ENCODE data around the gene LPO.

Gene LPO

DNA sequence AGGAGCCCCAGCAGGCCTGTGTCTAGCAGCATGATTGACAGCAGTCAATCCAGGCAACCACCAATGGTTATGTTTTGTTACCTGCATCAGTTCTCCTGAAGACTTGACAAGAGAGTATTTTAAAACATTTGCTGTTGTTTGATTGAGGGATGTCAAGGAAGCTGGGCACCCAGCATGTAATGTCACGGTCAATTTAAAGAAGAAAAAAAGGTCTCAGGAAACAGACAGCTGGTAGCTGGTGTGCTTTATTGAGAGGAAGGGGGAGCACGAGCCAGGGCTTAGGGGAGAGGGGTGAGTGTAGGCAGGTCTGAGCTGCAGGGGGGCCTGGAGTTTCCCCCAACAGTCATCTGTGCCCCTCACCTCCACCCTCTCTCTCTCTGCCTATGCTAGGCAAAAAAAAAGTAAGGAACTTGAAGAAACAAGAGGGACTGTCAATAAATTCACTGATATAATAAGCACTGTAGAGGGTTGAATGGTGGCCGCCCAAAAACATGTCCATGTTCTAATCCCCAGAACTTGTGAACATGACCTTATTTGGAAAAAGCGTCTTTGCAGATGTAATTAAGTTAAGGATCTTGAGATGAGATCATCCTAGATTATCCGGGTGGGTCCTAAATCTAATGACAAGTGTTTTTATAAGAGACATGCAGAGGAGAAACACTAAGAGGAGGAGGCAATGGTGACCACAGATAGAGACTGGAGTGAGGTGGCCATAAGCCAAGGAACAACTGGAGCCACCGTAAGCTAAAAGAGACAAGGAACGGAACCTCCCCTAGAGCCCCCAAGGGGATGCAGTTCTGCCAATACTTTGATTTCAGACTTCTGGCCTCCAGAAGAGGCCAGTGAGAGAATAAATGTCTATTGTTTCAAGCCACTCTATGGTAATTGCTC is 75.7 kb downstream of the LPO start:
- Histone ChIP-seq H3K36me3 (ENCODE audit: insufficient read depth, low read length) (no peaks in the 10 kb centered on the region), H3K27ac (ENCODE audit: low read depth, low read length) (no peak overlapping the region)
- 90% methylated on average over 7 of the region's 7 CpGs for WGBS

DNA sequence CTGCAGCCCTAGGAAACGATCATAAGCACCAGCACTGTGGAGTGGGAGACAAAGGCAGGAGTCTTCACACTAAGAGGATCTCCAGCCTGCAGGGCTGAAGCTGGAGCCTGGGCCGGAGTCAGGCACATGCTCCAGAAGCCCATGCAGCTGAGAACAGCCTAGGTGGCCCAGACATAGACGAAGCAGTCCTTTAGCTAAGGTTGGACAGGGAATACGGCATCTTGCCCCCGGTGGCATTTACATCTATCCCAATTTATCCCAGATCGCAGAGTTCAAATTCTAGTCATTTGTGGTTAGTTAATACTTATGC is 76.3 kb downstream of the LPO start:
- no peaks in the 10 kb centered on the region for H3K27me3 ChIP-seq (ENCODE audit: insufficient read depth, low read length)
- H3K36me3 ChIP-seq (ENCODE audit: insufficient read depth, low read length), result no peaks in the 10 kb centered on the region
- no peak overlapping the region for H3K27ac ChIP-seq (ENCODE audit: low read depth, low read length)
- no peaks in the 10 kb centered on the region for H3K9me3 ChIP-seq (ENCODE audit: insufficient read depth, low read depth, low read length)
- WGBS, result 94% methylated on average over 5 of the region's 6 CpGs
- H3K4me3 ChIP-seq (ENCODE audit: low read length), result no peak overlapping the region
- H3K9ac ChIP-seq (ENCODE audit: low read depth, low read length), result no peak overlapping the region
- H3K4me1 ChIP-seq (ENCODE audit: insufficient read depth, low read length), result no peaks in the 10 kb centered on the region; the same call in 1 of the 2 replicates

More for the DNA sequence above, 75.7 kb downstream of the LPO start:
- H3K9me3 ChIP-seq (ENCODE audit: insufficient read depth, low read depth, low read length), result no peaks in the 10 kb centered on the region
- H3K27me3 ChIP-seq (ENCODE audit: insufficient read depth, low read length), result no peaks in the 10 kb centered on the region
- no peaks in the 10 kb centered on the region; the same call in 1 of the 2 replicates for H3K4me1 ChIP-seq (ENCODE audit: insufficient read depth, low read length)
- no peak overlapping the region for H3K9ac ChIP-seq (ENCODE audit: low read depth, low read length)
- no peak overlapping the region for H3K4me3 ChIP-seq (ENCODE audit: low read length)

DNA sequence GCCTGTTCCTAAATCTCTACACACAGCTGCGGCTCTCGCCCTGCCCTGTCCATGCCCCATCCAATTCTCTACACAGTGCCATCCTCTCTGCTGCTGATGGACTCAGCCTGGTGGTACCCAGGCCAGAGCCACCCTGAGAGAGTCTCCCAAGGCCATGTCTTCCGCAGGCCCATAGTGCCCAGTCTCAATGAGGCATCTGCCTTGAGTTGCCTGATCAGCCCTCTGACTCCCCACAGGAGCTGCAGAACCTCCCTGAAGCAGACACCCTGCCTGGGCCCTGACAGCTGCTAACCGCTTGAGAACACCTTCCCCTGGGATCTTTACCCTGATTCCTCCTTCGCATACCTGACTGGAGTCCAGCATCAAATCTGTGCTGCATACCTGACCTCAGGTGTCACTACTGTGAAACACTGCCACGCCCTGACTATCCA is 76.9 kb downstream of the LPO start:
- H3K4me1 ChIP-seq (ENCODE audit: insufficient read depth, low read length), result no peaks in the 10 kb centered on the region; the same call in 1 of the 2 replicates

DNA sequence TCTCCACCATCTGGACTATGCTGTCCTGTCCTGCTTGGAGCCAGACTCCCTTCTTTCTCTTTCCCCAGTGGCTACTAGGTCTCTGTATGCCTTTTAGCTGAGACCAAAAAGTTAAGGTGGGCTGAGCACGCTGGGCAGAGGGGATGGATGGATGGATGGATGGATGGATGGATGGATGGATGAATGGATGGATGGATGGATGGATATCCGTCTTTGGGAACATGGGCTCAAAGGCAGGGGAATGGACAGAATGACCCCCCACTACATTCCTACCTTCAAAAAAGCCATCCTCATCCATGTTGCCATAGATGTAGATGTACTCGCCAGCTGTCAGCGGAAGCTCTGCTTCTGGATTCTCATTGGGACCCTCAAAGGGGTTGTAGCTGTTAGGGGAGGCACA is 77.4 kb downstream of the LPO start:
- WGBS, result 98% methylated on average over 2 of the region's 4 CpGs
- no peaks in the 10 kb centered on the region; the same call in 1 of the 2 replicates for H3K4me1 ChIP-seq (ENCODE audit: insufficient read depth, low read length)
- H3K27ac ChIP-seq (ENCODE audit: low read depth, low read length), result no peak overlapping the region
- no peaks in the 10 kb centered on the region for H3K9me3 ChIP-seq (ENCODE audit: insufficient read depth, low read depth, low read length)
- no peak overlapping the region for H3K9ac ChIP-seq (ENCODE audit: low read depth, low read length)
- no peaks in the 10 kb centered on the region for H3K36me3 ChIP-seq (ENCODE audit: insufficient read depth, low read length)
- H3K4me3 ChIP-seq (ENCODE audit: low read length), result no peak overlapping the region
- H3K27me3 ChIP-seq (ENCODE audit: insufficient read depth, low read length), result no peaks in the 10 kb centered on the region

More for the DNA sequence above, 76.9 kb downstream of the LPO start:
- H3K36me3 ChIP-seq (ENCODE audit: insufficient read depth, low read length), result no peaks in the 10 kb centered on the region
- no peak overlapping the region for H3K4me3 ChIP-seq (ENCODE audit: low read length)
- no peaks in the 10 kb centered on the region for H3K9me3 ChIP-seq (ENCODE audit: insufficient read depth, low read depth, low read length)
- no peak overlapping the region for H3K9ac ChIP-seq (ENCODE audit: low read depth, low read length)
- 91% methylated on average over 6 of the region's 6 CpGs for WGBS
- no peak overlapping the region for H3K27ac ChIP-seq (ENCODE audit: low read depth, low read length)
- no peaks in the 10 kb centered on the region for H3K27me3 ChIP-seq (ENCODE audit: insufficient read depth, low read length)

DNA sequence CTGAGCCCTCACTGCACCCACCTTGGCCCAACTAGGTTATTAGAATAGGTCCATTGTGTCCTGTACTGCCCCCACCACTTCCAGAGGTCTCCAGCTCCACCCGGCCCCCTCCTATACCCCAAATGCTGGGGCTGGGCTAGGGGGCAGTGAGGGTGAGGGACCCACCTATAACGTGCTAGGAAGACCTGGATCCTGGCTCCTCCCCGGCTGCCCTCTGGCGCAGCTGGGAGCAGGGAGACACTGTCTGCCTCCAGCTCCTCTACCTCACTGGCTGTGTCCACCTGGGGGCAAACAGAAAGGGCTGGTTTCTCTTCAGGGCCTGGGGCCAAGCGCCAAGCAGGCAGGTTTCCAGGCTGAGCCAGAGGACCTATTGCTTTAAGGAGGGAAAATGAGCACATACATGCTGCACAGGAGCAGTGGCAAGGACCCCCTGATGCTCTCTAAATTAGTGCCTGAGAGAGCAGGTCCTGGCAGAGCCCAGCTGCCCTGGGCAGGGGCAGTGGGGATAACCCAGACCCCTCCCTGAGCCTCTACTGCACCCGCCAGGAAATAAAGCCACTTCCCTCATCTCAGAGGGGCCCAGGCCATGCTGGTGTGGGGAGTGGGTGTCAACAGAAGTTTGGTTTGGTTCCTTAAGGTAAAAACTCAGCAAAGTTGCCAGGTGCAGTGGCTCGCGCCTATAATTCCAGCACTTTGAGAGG is 78.0 kb downstream of the LPO start:
- no peak overlapping the region for H3K27ac ChIP-seq (ENCODE audit: low read depth, low read length)

DNA sequence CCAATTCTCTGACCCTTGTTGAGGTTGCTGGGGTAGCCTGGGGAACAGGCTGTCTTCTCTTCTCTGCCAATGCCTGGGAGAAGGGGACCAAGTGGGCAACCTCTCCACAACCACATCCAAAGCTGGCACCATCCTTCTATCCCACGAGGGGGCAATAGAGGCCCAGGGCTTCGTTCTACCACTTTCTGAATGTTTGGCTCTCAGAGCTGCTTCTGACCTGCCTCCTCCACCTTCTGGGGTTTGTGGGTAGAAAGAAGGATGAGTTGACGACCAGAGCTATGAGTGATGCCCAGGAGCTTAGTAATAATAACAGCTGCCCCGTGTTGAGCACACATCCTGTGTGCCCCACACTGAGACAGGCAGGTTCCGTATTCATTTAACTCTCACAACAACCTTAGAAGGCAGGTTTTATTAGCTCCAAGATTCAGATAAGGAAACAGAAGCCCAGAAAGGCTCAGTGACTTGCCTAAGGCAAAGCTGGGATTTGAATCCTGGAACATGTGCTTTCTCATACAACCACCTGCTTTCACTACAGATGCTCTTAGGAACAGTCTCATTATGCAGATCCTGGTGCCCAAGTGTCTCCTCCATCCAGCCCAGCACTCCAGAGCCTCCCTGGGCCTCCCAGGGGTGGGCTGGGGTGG is 79.2 kb downstream of the LPO start:
- Histone ChIP-seq H3K9me3 (ENCODE audit: insufficient read depth, low read depth, low read length) (no peaks in the 10 kb centered on the region), H3K4me3 (ENCODE audit: low read length) (no peak overlapping the region), H3K4me1 (ENCODE audit: insufficient read depth, low read length) (no peaks in the 10 kb centered on the region; the same call in 1 of the 2 replicates), H3K36me3 (ENCODE audit: insufficient read depth, low read length) (no peaks in the 10 kb centered on the region), H3K27ac (ENCODE audit: low read depth, low read length) (no peak overlapping the region), H3K9ac (ENCODE audit: low read depth, low read length) (no peak overlapping the region), H3K27me3 (ENCODE audit: insufficient read depth, low read length) (no peaks in the 10 kb centered on the region)
- 35% methylated on average over 5 of the region's 5 CpGs for WGBS

More for the DNA sequence above, 78.0 kb downstream of the LPO start:
- Histone ChIP-seq H3K4me1 (ENCODE audit: insufficient read depth, low read length) (no peaks in the 10 kb centered on the region; the same call in 1 of the 2 replicates), H3K9me3 (ENCODE audit: insufficient read depth, low read depth, low read length) (no peaks in the 10 kb centered on the region), H3K9ac (ENCODE audit: low read depth, low read length) (no peak overlapping the region), H3K4me3 (ENCODE audit: low read length) (no peak overlapping the region), H3K27me3 (ENCODE audit: insufficient read depth, low read length) (no peaks in the 10 kb centered on the region), H3K36me3 (ENCODE audit: insufficient read depth, low read length) (no peaks in the 10 kb centered on the region)
- 91% methylated on average over 7 of the region's 8 CpGs for WGBS

DNA sequence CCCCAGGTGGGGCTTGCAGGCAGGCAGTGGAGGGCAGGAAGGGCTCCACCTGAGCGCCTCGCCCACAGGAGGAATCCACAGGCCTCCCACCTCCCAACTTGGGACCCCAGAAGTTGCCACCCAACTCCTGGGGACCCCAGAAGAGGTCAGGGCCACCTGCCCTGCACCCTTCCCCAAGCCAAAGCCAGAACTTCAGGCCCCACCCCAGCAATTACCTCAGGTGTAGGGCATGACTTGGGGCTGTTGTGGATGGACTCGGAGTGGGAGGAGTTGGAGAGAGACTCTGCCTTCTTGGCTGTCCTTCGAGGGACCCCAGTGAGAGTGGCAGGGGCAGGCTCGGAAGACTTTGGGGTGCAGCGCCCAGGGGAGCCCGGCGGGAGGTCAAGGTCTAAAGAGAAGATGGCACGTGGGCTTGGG is 79.7 kb downstream of the LPO start:
- Histone ChIP-seq H3K9me3 (ENCODE audit: insufficient read depth, low read depth, low read length) (no peaks in the 10 kb centered on the region), H3K4me3 (ENCODE audit: low read length) (no peak overlapping the region), H3K27me3 (ENCODE audit: insufficient read depth, low read length) (peaks cover 4% of the 10 kb centered on the region; the same call in 1 of the 2 replicates), H3K4me1 (ENCODE audit: insufficient read depth, low read length) (no peaks in the 10 kb centered on the region; the same call in 1 of the 2 replicates), H3K36me3 (ENCODE audit: insufficient read depth, low read length) (no peaks in the 10 kb centered on the region), H3K9ac (ENCODE audit: low read depth, low read length) (no peak overlapping the region), H3K27ac (ENCODE audit: low read depth, low read length) (no peak overlapping the region)
- 88% methylated on average over 9 of the region's 9 CpGs for WGBS

Data from HUES64 (cell line).